SU-DHL-6 (cell line): ENCODE data around the gene DIP2C.

Source experiments
- EZH2phosphoT487 ChIP-seq: fragments of 200-600 bp; sonication (generic), shearing (Covaris generic); conservative IDR thresholded peaks from 2 replicates; pipeline ENCODE4 v1.6.1; 2018; ENCODE audit warnings: mild to moderate bottlenecking, antibody characterized with exemption, low read length, moderate library complexity, mixed read lengths
- TF ChIP-seq, protein P1 (sequence below): fragments of 200-600 bp; sonication (generic); IDR thresholded peaks from one replicate; pipeline ENCODE4 v1.5.1; 2017; ENCODE audit warnings: antibody characterized with exemption, mild to moderate bottlenecking, low read length, moderate library complexity; ENCODE audit not compliant: insufficient read depth, poor library complexity, severe bottlenecking

DNA sequence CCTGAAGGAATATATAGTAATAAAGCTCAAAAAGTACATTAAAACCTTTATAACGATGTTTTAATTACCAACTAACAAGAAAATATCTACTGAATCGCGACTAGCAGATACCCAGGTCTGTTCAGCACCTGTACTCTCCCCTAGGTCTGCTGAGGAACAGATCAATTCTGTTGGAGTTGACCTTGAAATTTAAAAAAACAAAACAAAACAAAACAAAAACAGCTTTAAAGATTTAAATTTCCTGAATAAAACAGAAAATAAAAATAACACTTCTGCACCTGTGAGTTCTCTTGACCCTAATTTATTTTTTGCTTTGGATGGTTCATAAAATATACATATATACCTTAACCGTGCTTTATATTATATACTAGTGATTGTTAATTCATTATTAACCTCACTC lies 24.6 kb downstream of the DIP2C start:
- TF ChIP-seq, protein P1, sequence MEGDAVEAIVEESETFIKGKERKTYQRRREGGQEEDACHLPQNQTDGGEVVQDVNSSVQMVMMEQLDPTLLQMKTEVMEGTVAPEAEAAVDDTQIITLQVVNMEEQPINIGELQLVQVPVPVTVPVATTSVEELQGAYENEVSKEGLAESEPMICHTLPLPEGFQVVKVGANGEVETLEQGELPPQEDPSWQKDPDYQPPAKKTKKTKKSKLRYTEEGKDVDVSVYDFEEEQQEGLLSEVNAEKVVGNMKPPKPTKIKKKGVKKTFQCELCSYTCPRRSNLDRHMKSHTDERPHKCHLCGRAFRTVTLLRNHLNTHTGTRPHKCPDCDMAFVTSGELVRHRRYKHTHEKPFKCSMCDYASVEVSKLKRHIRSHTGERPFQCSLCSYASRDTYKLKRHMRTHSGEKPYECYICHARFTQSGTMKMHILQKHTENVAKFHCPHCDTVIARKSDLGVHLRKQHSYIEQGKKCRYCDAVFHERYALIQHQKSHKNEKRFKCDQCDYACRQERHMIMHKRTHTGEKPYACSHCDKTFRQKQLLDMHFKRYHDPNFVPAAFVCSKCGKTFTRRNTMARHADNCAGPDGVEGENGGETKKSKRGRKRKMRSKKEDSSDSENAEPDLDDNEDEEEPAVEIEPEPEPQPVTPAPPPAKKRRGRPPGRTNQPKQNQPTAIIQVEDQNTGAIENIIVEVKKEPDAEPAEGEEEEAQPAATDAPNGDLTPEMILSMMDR, result no peak
- TF ChIP-seq EZH2phosphoT487, result no peak
